ENCODE measurements around the gene C1QTNF8. TPM values are rescaled to one million over a fixed set of nuclear protein-coding genes. Genes with fewer than 3 reads are reported as not detected.

C1QTNF8 gene
- total RNA-seq, 1 experiment from 2014 or later = not detected

- Mint-ChIP-seq H3K36me3 (ENCODE audit: insufficient read depth, unreplicated experiment) (peaks cover 5% of the 10 kb centered on the region), H3K27me3 (ENCODE audit: unreplicated experiment) (peaks cover 99% of the 10 kb centered on the region), H3K4me1 (ENCODE audit: low read depth, unreplicated experiment) (peaks cover 10% of the 10 kb centered on the region), H3K27ac (ENCODE audit: unreplicated experiment) (no peak overlapping the region), H3K9me3 (ENCODE audit: low read depth, unreplicated experiment) (peaks cover 7% of the 10 kb centered on the region), H3K4me3 (ENCODE audit: low read depth, unreplicated experiment) (no peak overlapping the region)
- CTCF ChIA-PET = no interaction called here
- no peak for DNase-seq
- no peak for TF ChIP-seq CTCF (IDR thresholded peaks at IDR 0.05; ENCODE audit: unreplicated experiment)
- BruUV-seq (replicated peaks) = no TSS peak
- intact Hi-C loops (cut with micrococcal nuclease; ENCODE audit: unreplicated experiment) = no loop called here
Measured at GRCh38 chr16:1084971-1085370, 11.1 kb downstream of the C1QTNF8 start.

- BruUV-seq (replicated peaks) = no TSS peak
- Mint-ChIP-seq H3K36me3 (ENCODE audit: insufficient read depth, unreplicated experiment) (peaks cover 4% of the 10 kb centered on the region), H3K4me3 (ENCODE audit: low read depth, unreplicated experiment) (no peak overlapping the region), H3K27ac (ENCODE audit: unreplicated experiment) (no peak overlapping the region), H3K27me3 (ENCODE audit: unreplicated experiment) (peaks cover 99% of the 10 kb centered on the region), H3K9me3 (ENCODE audit: low read depth, unreplicated experiment) (peaks cover 7% of the 10 kb centered on the region), H3K4me1 (ENCODE audit: low read depth, unreplicated experiment) (peaks cover 23% of the 10 kb centered on the region)
- intact Hi-C loops (cut with micrococcal nuclease; ENCODE audit: unreplicated experiment) = no loop called here
- no peak for DNase-seq
- CTCF ChIA-PET = no interaction called here
- no peak for TF ChIP-seq CTCF (IDR thresholded peaks at IDR 0.05; ENCODE audit: unreplicated experiment)
Measured at GRCh38 chr16:1082952-1083675, 12.9 kb downstream of the C1QTNF8 start.

GRCh38 chr16:1082266-1082951, 13.6 kb downstream of the C1QTNF8 start:
- peaks cover 3% of the 10 kb centered on the region for H3K36me3 Mint-ChIP-seq (ENCODE audit: insufficient read depth, unreplicated experiment)
- CTCF ChIA-PET = no interaction called here
- peaks cover 7% of the 10 kb centered on the region for H3K9me3 Mint-ChIP-seq (ENCODE audit: low read depth, unreplicated experiment)
- DNase-seq = peak; percentile 46
- no peak overlapping the region for H3K27ac Mint-ChIP-seq (ENCODE audit: unreplicated experiment)
- no peak for TF ChIP-seq CTCF (IDR thresholded peaks at IDR 0.05; ENCODE audit: unreplicated experiment)
- H3K4me1 Mint-ChIP-seq (ENCODE audit: low read depth, unreplicated experiment) = peaks cover 29% of the 10 kb centered on the region
- H3K4me3 Mint-ChIP-seq (ENCODE audit: low read depth, unreplicated experiment) = no peak overlapping the region
- intact Hi-C loops (cut with micrococcal nuclease; ENCODE audit: unreplicated experiment) = no loop called here
- no TSS peak for BruUV-seq (replicated peaks)
- peaks cover 99% of the 10 kb centered on the region for H3K27me3 Mint-ChIP-seq (ENCODE audit: unreplicated experiment)

GRCh38 chr16:1081734-1082265, 14.2 kb downstream of the C1QTNF8 start:
- no peak overlapping the region for H3K4me3 Mint-ChIP-seq (ENCODE audit: low read depth, unreplicated experiment)
- H3K27ac Mint-ChIP-seq (ENCODE audit: unreplicated experiment) = no peak overlapping the region
- no peak for TF ChIP-seq CTCF (IDR thresholded peaks at IDR 0.05; ENCODE audit: unreplicated experiment)
- BruUV-seq (replicated peaks) = no TSS peak
- CTCF ChIA-PET = interaction anchor here (0.6 kb wide), 1 partner anchor 11 kb away, joined by 3 read pairs; no protein-coding TSS in a partner anchor
- H3K9me3 Mint-ChIP-seq (ENCODE audit: low read depth, unreplicated experiment) = peaks cover 7% of the 10 kb centered on the region
- intact Hi-C loops (cut with micrococcal nuclease; ENCODE audit: unreplicated experiment) = no loop called here
- no peak for DNase-seq
- peaks cover 99% of the 10 kb centered on the region for H3K27me3 Mint-ChIP-seq (ENCODE audit: unreplicated experiment)
- peaks cover 3% of the 10 kb centered on the region for H3K36me3 Mint-ChIP-seq (ENCODE audit: insufficient read depth, unreplicated experiment)
- H3K4me1 Mint-ChIP-seq (ENCODE audit: low read depth, unreplicated experiment) = peaks cover 29% of the 10 kb centered on the region
